ENCODE measurements around the gene CHST14. TPM values are rescaled to one million over a fixed set of nuclear protein-coding genes. Genes with fewer than 3 reads are reported as not detected.

CHST14 gene
- polyA plus RNA-seq, 1 experiment, result 32.3 TPM

DNA sequence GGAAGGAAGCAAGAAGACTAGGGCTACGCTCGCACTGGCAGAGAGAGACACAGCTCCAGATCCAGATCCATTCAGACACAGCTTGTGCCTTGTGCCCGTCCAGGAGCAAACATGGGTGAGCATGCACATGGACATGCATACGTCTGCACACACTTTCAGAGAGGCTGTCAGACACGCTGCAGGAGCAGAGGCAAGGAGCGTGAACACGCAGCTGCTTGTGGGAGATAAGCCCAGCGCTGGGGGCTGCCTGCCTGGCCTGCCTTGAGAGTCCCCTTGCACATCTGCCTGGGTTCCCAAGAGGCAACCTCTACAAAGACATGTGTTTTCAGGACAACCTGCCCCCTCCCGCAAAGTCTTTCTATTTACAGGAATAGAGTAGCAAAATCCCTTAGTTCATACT is 43.6 kb upstream of the CHST14 start:
- POLR2A ChIA-PET, result no interaction called here
- Histone ChIP-seq H3K36me3 (ENCODE audit: control insufficient read depth, insufficient read depth, low read length) (no peaks in the 10 kb centered on the region), H3K27me3 (ENCODE audit: control insufficient read depth, insufficient read depth, low read length) (peaks cover 5% of the 10 kb centered on the region), H3K4me3 (ENCODE audit: low read depth, low read length) (no peak overlapping the region)
- no peak for TF ChIP-seq CTCF (IDR thresholded peaks at IDR 0.05; ENCODE audit: insufficient read depth, low read depth, low read length)
- no peak for DNase-seq (ENCODE audit: low read depth)
- CTCF ChIA-PET, result interaction anchor here (0.6 to 7.8 kb wide), 3 partner anchors 37 to 148 kb away, joined by 3 to 64 read pairs (median 3); no protein-coding TSS in a partner anchor

DNA sequence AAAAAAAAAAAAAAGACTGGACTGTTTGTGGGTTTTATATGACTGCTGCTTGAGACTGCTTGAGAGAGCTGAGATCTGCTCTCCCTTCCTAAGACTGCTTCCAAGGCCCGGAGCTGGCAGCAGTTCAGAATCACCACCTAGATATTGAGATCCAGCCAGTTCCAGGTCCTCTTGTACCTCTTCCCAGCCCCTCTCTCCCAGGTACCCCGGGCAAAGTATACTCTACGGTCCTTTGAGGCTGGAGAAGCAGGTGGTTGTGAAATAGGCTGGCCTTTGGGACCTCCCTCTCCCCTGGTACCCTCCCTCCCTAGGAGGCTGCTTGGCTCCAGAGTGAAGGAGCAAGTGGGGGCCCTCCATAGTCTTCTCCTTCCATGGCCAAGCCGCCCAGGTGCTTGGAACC is 42.6 kb upstream of the CHST14 start:
- no peak for DNase-seq (ENCODE audit: low read depth)
- TF ChIP-seq CTCF (IDR thresholded peaks at IDR 0.05; ENCODE audit: insufficient read depth, low read depth, low read length), result no peak
- no peak overlapping the region for H3K4me3 ChIP-seq (ENCODE audit: low read depth, low read length)
- peaks cover 5% of the 10 kb centered on the region for H3K27me3 ChIP-seq (ENCODE audit: control insufficient read depth, insufficient read depth, low read length)
- no peaks in the 10 kb centered on the region for H3K36me3 ChIP-seq (ENCODE audit: control insufficient read depth, insufficient read depth, low read length)
- CTCF ChIA-PET, result interaction anchor here (1.2 kb wide), 1 partner anchor 8 kb away, joined by 3 read pairs; no protein-coding TSS in a partner anchor
- POLR2A ChIA-PET, result no interaction called here

DNA sequence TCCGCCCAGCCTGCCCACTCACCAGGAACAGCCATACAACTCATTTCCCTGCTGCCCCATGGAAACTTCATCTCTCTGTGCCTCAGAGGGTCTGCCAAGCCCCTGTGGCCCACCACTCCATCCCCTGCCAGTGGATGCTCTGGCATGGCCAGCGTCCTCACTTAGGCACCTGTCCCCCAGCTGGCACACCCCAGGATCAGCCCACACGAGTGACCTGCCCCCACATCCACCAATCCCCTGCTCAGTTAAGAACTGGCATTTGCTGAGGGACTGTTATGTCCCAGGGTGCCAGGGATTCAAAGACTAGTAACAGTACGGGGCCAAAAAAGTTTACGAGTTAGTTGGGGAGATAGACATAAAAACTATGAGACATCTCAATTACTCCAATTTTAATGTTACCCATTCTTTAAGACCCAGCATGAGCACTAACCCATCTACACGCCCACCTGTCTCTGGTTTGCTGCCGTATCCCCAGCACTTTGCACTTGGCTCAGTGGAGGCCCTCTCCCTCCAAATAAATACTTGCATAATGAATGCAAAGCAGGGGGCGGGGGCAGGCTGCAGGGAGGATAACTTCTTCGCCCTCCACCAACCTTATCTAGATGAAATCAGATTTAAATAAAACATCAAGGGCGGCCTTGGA is 41.6 kb upstream of the CHST14 start:
- H3K27me3 ChIP-seq (ENCODE audit: control insufficient read depth, insufficient read depth, low read length), result peaks cover 10% of the 10 kb centered on the region
- no peak for DNase-seq (ENCODE audit: low read depth)
- no peaks in the 10 kb centered on the region for H3K36me3 ChIP-seq (ENCODE audit: control insufficient read depth, insufficient read depth, low read length)
- ChIA-PET POLR2A (no interaction called here), CTCF (interaction anchor here (1.2 kb wide), 1 partner anchor 9 kb away, joined by 3 read pairs; no protein-coding TSS in a partner anchor)
- H3K4me3 ChIP-seq (ENCODE audit: low read depth, low read length), result no peak overlapping the region
- TF ChIP-seq CTCF (IDR thresholded peaks at IDR 0.05; ENCODE audit: insufficient read depth, low read depth, low read length), result no peak

DNA sequence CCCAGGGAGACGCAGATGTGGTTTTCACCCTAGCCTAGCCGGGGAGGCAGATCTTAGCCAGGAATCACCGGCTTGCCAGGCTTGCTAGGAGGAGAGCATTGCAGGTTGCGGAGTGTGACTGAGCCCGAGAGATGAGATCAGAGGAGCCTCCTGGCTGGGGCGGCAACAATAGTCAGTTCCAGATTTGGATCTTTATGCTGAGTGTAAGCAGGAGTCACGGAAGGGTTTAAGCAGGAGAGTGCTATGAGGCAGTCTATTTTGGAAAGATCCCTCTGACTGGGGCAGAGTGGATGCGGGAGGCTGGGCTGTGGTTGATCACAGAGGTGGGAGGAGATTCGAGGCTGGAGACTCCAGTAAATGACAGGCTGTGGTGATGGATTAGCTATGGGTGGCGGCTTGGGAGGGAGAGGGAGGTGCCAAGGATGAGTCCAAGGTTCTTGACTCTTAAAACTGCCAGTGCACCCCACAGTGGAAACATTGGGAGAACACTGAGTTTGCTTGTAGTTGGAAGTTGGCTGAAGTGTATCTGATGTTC is 40.4 kb upstream of the CHST14 start:
- no peak for DNase-seq (ENCODE audit: low read depth)
- no peak for TF ChIP-seq CTCF (IDR thresholded peaks at IDR 0.05; ENCODE audit: insufficient read depth, low read depth, low read length)
- CTCF ChIA-PET, result no interaction called here
- H3K27me3 ChIP-seq (ENCODE audit: control insufficient read depth, insufficient read depth, low read length), result peaks cover 19% of the 10 kb centered on the region
- no peak overlapping the region for H3K4me3 ChIP-seq (ENCODE audit: low read depth, low read length)
- POLR2A ChIA-PET, result no interaction called here
- H3K36me3 ChIP-seq (ENCODE audit: control insufficient read depth, insufficient read depth, low read length), result no peaks in the 10 kb centered on the region

DNA sequence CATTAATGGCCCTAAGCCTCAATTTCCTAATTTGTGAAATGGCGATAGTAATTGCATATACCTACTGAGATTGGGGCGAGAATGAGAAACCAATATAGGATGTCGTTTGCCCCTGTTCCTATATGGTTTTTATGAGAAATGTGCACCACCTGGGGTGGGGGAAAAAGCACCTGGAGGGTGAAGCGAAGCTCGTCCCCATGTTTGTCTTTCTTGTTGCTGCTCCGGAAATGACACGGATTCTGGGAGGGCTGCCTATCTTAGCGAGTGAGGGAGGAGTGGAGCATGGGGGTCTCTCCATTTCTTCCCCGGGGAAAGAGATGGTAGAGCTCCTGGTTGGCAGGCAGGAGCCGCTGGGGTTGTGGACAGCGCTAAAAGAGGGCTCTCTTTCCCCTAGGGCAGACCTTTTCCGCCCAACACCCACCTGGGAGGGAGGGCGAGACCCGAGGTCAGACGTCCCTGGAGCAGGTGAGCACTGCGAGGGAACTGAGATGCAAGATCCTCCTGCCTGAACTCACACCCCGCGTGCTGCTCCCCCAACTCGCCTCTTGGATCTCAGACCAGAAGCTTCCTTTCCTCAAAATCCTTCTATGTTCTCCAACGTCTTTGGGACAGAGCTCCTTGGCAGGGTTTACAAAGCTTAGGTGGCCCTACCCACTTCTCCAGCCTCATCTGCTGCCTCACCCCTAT is 35.6 kb upstream of the CHST14 start:
- H3K27me3 ChIP-seq (ENCODE audit: control insufficient read depth, insufficient read depth, low read length), result peaks cover 38% of the 10 kb centered on the region
- TF ChIP-seq CTCF (IDR thresholded peaks at IDR 0.05; ENCODE audit: insufficient read depth, low read depth, low read length), result no peak
- no peaks in the 10 kb centered on the region for H3K36me3 ChIP-seq (ENCODE audit: control insufficient read depth, insufficient read depth, low read length)
- no peak for DNase-seq (ENCODE audit: low read depth)
- CTCF ChIA-PET, result interaction anchor here (0.6 to 2.3 kb wide), 7 partner anchors 11 to 529 kb away, joined by 3 to 7 read pairs (median 4); no protein-coding TSS in a partner anchor
- H3K4me3 ChIP-seq (ENCODE audit: low read depth, low read length), result no peak overlapping the region
- POLR2A ChIA-PET, result no interaction called here

Data from BJ (cell line).